ENCODE data around the gene CHRNA9. TPM values are rescaled to one million over a fixed set of nuclear protein-coding genes. Genes with fewer than 3 reads are reported as not detected.
"Not testable (repeated sequence)": the region's sequence is repeated elsewhere in the genome, so short reads cannot be mapped to it uniquely, and the experiment has no call there.

CHRNA9 gene, protein sequence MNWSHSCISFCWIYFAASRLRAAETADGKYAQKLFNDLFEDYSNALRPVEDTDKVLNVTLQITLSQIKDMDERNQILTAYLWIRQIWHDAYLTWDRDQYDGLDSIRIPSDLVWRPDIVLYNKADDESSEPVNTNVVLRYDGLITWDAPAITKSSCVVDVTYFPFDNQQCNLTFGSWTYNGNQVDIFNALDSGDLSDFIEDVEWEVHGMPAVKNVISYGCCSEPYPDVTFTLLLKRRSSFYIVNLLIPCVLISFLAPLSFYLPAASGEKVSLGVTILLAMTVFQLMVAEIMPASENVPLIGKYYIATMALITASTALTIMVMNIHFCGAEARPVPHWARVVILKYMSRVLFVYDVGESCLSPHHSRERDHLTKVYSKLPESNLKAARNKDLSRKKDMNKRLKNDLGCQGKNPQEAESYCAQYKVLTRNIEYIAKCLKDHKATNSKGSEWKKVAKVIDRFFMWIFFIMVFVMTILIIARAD
- not detected for total RNA-seq

DNA sequence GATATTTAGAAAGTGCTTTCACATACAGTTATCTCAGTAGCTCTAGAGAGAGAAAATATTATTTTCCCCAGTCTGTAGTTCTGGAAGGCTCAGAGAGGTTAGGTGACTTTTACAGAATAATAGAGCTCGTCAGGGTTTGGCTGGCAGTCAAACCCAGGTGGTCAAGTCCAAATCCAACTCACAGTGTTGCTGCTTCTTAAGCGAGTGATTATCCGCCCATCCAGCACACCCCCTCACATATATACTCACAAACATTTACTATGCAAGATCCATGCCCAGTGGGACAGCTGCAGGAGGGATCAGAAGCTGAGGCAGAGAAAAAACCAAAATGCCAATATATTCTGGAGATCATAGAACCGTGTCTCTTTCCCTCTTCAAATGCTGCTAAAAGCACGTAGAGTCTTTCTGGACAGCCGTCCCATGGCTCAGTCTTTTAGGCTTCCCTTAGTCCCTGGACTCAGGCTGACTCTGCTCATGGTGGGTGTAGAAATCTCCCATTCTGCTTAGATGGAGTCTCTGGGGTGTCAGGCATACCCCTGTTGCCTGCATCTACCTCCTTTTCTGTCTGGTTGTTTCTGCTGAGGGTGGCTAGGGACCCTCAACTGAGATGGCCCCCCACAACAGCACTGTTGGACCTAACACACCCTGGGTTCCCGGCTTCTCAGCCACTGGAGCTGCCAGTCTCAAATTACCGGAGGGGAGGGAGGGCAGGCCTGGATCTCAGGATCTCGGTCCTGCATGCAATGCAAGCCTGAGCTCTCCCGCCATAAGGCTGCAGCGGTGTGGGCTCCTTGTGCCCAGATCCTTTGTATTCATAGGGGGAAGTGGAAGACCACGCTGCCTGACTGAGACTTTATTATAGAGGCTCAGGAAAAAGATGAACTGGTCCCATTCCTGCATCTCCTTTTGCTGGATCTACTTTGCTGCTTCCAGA, at the start of gene CHRNA9:
Gene CHRNA9, plus strand, starts transcription at position 743 of the 934 bp plus-strand sequence. Its CDS starts 135 bp downstream, at position 878.
- DNase-seq (ENCODE audit: low spot score) = no peak
- TF ChIP-seq, protein P1, sequence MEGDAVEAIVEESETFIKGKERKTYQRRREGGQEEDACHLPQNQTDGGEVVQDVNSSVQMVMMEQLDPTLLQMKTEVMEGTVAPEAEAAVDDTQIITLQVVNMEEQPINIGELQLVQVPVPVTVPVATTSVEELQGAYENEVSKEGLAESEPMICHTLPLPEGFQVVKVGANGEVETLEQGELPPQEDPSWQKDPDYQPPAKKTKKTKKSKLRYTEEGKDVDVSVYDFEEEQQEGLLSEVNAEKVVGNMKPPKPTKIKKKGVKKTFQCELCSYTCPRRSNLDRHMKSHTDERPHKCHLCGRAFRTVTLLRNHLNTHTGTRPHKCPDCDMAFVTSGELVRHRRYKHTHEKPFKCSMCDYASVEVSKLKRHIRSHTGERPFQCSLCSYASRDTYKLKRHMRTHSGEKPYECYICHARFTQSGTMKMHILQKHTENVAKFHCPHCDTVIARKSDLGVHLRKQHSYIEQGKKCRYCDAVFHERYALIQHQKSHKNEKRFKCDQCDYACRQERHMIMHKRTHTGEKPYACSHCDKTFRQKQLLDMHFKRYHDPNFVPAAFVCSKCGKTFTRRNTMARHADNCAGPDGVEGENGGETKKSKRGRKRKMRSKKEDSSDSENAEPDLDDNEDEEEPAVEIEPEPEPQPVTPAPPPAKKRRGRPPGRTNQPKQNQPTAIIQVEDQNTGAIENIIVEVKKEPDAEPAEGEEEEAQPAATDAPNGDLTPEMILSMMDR (IDR thresholded peaks at IDR 0.05) = no peak
- no peak within 1 kb of the TSS for H3K4me3 ChIP-seq
- H3K27ac ChIP-seq = no peak within 1 kb of the TSS
- H3K36me3 ChIP-seq = no peaks in the 10 kb centered on the region
- no peaks in the 10 kb centered on the region for H3K4me1 ChIP-seq (ENCODE audit: control insufficient read depth in 1 of 2, low read depth in 2 of 2)
- H3K9me3 ChIP-seq = no peaks in the 10 kb centered on the region
- ATAC-seq (ENCODE audit: insufficient number of reproducible peaks, low FRiP score, low read depth) = no peak
- H3K27me3 ChIP-seq (replicated peaks; ENCODE audit: insufficient read depth) = no peaks in the 10 kb centered on the region

- no peaks in the 10 kb centered on the region for H3K27me3 ChIP-seq (replicated peaks; ENCODE audit: insufficient read depth)
- no peak for DNase-seq (ENCODE audit: low spot score)
- H3K4me3 ChIP-seq = no peak overlapping the region
- H3K36me3 ChIP-seq = no peaks in the 10 kb centered on the region
- no peaks in the 10 kb centered on the region for H3K9me3 ChIP-seq
- H3K4me1 ChIP-seq (ENCODE audit: control insufficient read depth in 1 of 2, low read depth in 2 of 2) = no peaks in the 10 kb centered on the region
- H3K27ac ChIP-seq = no peak overlapping the region
- ATAC-seq (ENCODE audit: insufficient number of reproducible peaks, low FRiP score, low read depth) = no peak
- TF ChIP-seq, protein P1 (IDR thresholded peaks at IDR 0.05) = no peak
Measured at GRCh38 chr4:40285692-40286091, 49.4 kb upstream of the CHRNA9 start.

GRCh38 chr4:40288566-40288965, 46.6 kb upstream of the CHRNA9 start:
- H3K27ac ChIP-seq = no peak overlapping the region
- ATAC-seq (ENCODE audit: insufficient number of reproducible peaks, low FRiP score, low read depth) (no peak), DNase-seq (ENCODE audit: low spot score) (no peak)
- no peaks in the 10 kb centered on the region for H3K4me1 ChIP-seq (ENCODE audit: control insufficient read depth in 1 of 2, low read depth in 2 of 2)
- no peaks in the 10 kb centered on the region for H3K27me3 ChIP-seq (replicated peaks; ENCODE audit: insufficient read depth)
- TF ChIP-seq, protein P1 (IDR thresholded peaks at IDR 0.05) = no peak
- no peak overlapping the region for H3K4me3 ChIP-seq
- H3K9me3 ChIP-seq = no peaks in the 10 kb centered on the region
- no peaks in the 10 kb centered on the region for H3K36me3 ChIP-seq

GRCh38 chr4:40289366-40290188, 45.6 kb upstream of the CHRNA9 start:
- H3K4me1 ChIP-seq (ENCODE audit: control insufficient read depth in 1 of 2, low read depth in 2 of 2) = no peaks in the 10 kb centered on the region
- no peaks in the 10 kb centered on the region for H3K27me3 ChIP-seq (replicated peaks; ENCODE audit: insufficient read depth)
- no peaks in the 10 kb centered on the region for H3K9me3 ChIP-seq
- ATAC-seq (ENCODE audit: insufficient number of reproducible peaks, low FRiP score, low read depth) = no peak
- no peak overlapping the region for H3K4me3 ChIP-seq
- H3K27ac ChIP-seq = no peak overlapping the region
- H3K36me3 ChIP-seq = no peaks in the 10 kb centered on the region
- no peak for DNase-seq (ENCODE audit: low spot score)
- TF ChIP-seq, protein P1 (IDR thresholded peaks at IDR 0.05) = no peak

DNA sequence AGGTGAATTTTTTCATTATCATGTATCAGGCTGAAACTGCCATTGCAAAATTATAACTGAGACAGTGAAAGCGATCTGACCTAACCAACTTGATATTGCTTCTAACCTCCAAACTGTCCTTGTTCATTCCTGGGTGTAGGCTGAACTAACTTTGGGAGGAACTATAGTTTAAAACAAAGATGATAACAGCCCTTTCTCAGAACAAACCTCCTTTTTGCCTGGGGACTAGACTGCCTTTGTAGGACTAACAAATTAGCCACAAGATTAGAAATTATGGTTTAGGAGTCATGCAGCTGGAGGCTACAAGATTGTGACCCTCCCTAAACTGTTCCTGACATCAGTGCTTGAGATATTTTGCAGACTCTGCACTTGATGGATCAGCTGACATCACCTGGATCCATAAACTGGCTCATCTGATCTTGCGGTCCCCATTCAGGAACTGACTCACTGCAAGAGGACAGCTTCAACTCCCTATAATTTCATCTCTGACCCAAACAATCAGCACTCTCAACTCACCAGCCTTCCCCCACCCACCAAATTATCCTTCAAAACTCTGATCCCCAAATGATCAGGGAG, 44.4 kb upstream of the CHRNA9 start:
- H3K4me1 ChIP-seq (ENCODE audit: control insufficient read depth in 1 of 2, low read depth in 2 of 2); ATAC-seq (ENCODE audit: insufficient number of reproducible peaks, low FRiP score, low read depth); H3K36me3 ChIP-seq; H3K4me3 ChIP-seq; H3K9me3 ChIP-seq; H3K27ac ChIP-seq; DNase-seq (ENCODE audit: low spot score); H3K27me3 ChIP-seq (replicated peaks; ENCODE audit: insufficient read depth): not testable (repeated sequence)

Measured in thoracic aorta (tissue), 2 donors.